Activated CD8-positive, alpha-beta memory T cell treated with anti-CD3 and anti-CD28 coated beads, Interleukin-2, amount 50 U/mL, for 1 hour (primary cell): ENCODE data around the gene PEPD.

Experiments
- DNase-seq: peaks from one replicate; pipeline ENCODE4 v3.0.0-alpha.2; 2020; ENCODE audit errors: extremely low read depth

The PEPD gene

GRCh38 chr19:33546656-33547055 is 25.1 kb upstream of the PEPD start:
- DNase-seq = no peak

GRCh38 chr19:33545217-33545981 is 23.8 kb upstream of the PEPD start:
- no peak for DNase-seq

GRCh38 chr19:33535226-33535625 is 13.6 kb upstream of the PEPD start:
- no peak for DNase-seq

GRCh38 chr19:33532859-33533460 is 11.4 kb upstream of the PEPD start:
- no peak for DNase-seq

- DNase-seq = no peak
These were observed 9.3 kb upstream of the PEPD start for GRCh38 chr19:33530842-33531241.

- DNase-seq = no peak
These were observed 8.7 kb upstream of the PEPD start for GRCh38 chr19:33530296-33530695.

- no peak for DNase-seq
These were observed 7.6 kb upstream of the PEPD start for GRCh38 chr19:33529094-33529676.

- no peak for DNase-seq
These were observed 6.8 kb upstream of the PEPD start for GRCh38 chr19:33528404-33528803.

GRCh38 chr19:33527125-33527524 is 5.5 kb upstream of the PEPD start:
- no peak for DNase-seq

- DNase-seq = no peak
These were observed 2.6 kb upstream of the PEPD start for GRCh38 chr19:33524024-33524664.

- no peak for DNase-seq
These were observed 1.6 kb upstream of the PEPD start for GRCh38 chr19:33523167-33523566.

GRCh38 chr19:33522371-33522662 is 726 bp upstream of the PEPD start:
- DNase-seq = no peak

GRCh38 chr19:33520844-33521479 is 629 bp downstream of the PEPD start:
- DNase-seq = no peak

- no peak for DNase-seq
These were observed 1.4 kb downstream of the PEPD start for GRCh38 chr19:33520048-33520643.

- no peak for DNase-seq
These were observed 2.2 kb downstream of the PEPD start for GRCh38 chr19:33519416-33519815.

- no peak for DNase-seq
These were observed 3.0 kb downstream of the PEPD start for GRCh38 chr19:33518541-33518940.

- no peak for DNase-seq
These were observed 3.7 kb downstream of the PEPD start for GRCh38 chr19:33517922-33518321.

GRCh38 chr19:33515921-33516320 is 5.7 kb downstream of the PEPD start:
- DNase-seq = no peak

- DNase-seq = no peak
These were observed 6.6 kb downstream of the PEPD start for GRCh38 chr19:33514885-33515551.

GRCh38 chr19:33513424-33513823 is 8.2 kb downstream of the PEPD start:
- no peak for DNase-seq

- no peak for DNase-seq
These were observed 8.9 kb downstream of the PEPD start for GRCh38 chr19:33512580-33513137.
